HG03159 (cell line): ENCODE data around the gene BRPF3.

ENCODE experiments used
- ATAC-seq: cut with Tn5 transposase; IDR thresholded peaks from one replicate; pipeline ENCODE4 v1.9.1; 2021; ENCODE audit warnings: mild to moderate bottlenecking, moderate library complexity; ENCODE audit not compliant: unreplicated experiment

Gene BRPF3

GRCh38 chr6:36196113-36196879, at the start of gene BRPF3:
Gene BRPF3, plus strand, starts transcription at chr6:36196744. Its CDS starts 3,579 bp downstream, at chr6:36200323.
- ATAC-seq, result peak; percentile 67

GRCh38 chr6:36147294-36147693, 49.2 kb upstream of the BRPF3 start:
- ATAC-seq, result no peak

- ATAC-seq, result no peak
Observed at GRCh38 chr6:36149476-36149875, 47.1 kb upstream of the BRPF3 start.

- ATAC-seq, result no peak
Observed at GRCh38 chr6:36150283-36150682, 46.3 kb upstream of the BRPF3 start.

- no peak for ATAC-seq
Observed at GRCh38 chr6:36154286-36154685, 42.3 kb upstream of the BRPF3 start.

- ATAC-seq, result no peak
Observed at GRCh38 chr6:36155662-36156061, 40.9 kb upstream of the BRPF3 start.

GRCh38 chr6:36160147-36160760, 36.3 kb upstream of the BRPF3 start:
- no peak for ATAC-seq

- ATAC-seq, result no peak
Observed at GRCh38 chr6:36169023-36170007, 27.2 kb upstream of the BRPF3 start.

- ATAC-seq, result no peak
Observed at GRCh38 chr6:36170704-36171103, 25.8 kb upstream of the BRPF3 start.

- no peak for ATAC-seq
Observed at GRCh38 chr6:36171573-36171972, 25.0 kb upstream of the BRPF3 start.

- no peak for ATAC-seq
Observed at GRCh38 chr6:36177166-36177565, 19.4 kb upstream of the BRPF3 start.

GRCh38 chr6:36178544-36178943, 18.0 kb upstream of the BRPF3 start:
- ATAC-seq, result no peak

GRCh38 chr6:36180126-36180525, 16.4 kb upstream of the BRPF3 start:
- no peak for ATAC-seq

- no peak for ATAC-seq
Observed at GRCh38 chr6:36184311-36184710, 12.2 kb upstream of the BRPF3 start.

GRCh38 chr6:36186199-36186598, 10.3 kb upstream of the BRPF3 start:
- ATAC-seq, result no peak

- no peak for ATAC-seq
Observed at GRCh38 chr6:36187446-36187845, 9.1 kb upstream of the BRPF3 start.

GRCh38 chr6:36195471-36196112, 952 bp upstream of the BRPF3 start:
- no peak for ATAC-seq

- peak; percentile 86 for ATAC-seq
Observed at GRCh38 chr6:36196880-36197548, 470 bp downstream of the BRPF3 start.

GRCh38 chr6:36197739-36198221, 1.2 kb downstream of the BRPF3 start:
- no peak for ATAC-seq

GRCh38 chr6:36198986-36199385, 2.4 kb downstream of the BRPF3 start:
- no peak for ATAC-seq
